Caco-2 (cell line): Measurements from ENCODE around the gene CD58. TPM values are rescaled to one million over a fixed set of nuclear protein-coding genes. Genes with fewer than 3 reads are reported as not detected.
"Not testable (repeated sequence)": the region's sequence is repeated elsewhere in the genome, so short reads cannot be mapped to it uniquely, and the experiment has no call there.

Source experiments
- Bru-seq: library from RNA; stranded (reverse); fragments of 400-500 nt; gene quantifications from one replicate; lab custom pipeline; 2021; lab: Mats Ljungman, UMichigan
- BruChase-seq, 2 experiments: library from RNA; stranded (reverse); fragments of 400-500 nt; gene quantifications; one replicate each; lab custom pipeline; 2021; lab: Mats Ljungman, UMichigan
- BruUV-seq: library from RNA; stranded (reverse); fragments of 400-500 nt; replicated peaks from 2 replicates; lab custom pipeline; 2021; lab: Mats Ljungman, UMichigan
- CTCF ChIA-PET: fragments of 300-600 bp; sonication (Branson Sonifier 250); formaldehyde crosslinking; loops from one replicate; lab custom pipeline; 2022; ENCODE audit warnings: antibody characterized with exemption; lab: Charles Lee
- POLR2A ChIA-PET: fragments of 300-600 bp; sonication (Branson Sonifier 250); formaldehyde crosslinking; loops from one replicate; lab custom pipeline; 2022; ENCODE audit warnings: antibody characterized with exemption; lab: Charles Lee
- DNase-seq, 2 experiments: peaks; one replicate each; pipeline versions ENCODE4 v3.0.0 to v3.0.0-alpha.2; 2020 to 2022
- H3K27me3 ChIP-seq: replicated peaks from 2 replicates; pipeline ENCODE4 v1.6.0; 2011; ENCODE audit warnings: low read length; ENCODE audit not compliant: control insufficient read depth, insufficient read depth
- H3K36me3 ChIP-seq: 2 replicates; pipeline ENCODE4 v1.5.1; 2011; ENCODE audit warnings: low read length; ENCODE audit not compliant: control insufficient read depth, insufficient read depth
- H3K4me1 ChIP-seq: fragments of 250-450 bp; sonication (Bioruptor Pico); 2 replicates; pipeline ENCODE4 v1.5.1; 2020; ENCODE audit warnings: mild to moderate bottlenecking
- H3K4me3 ChIP-seq: 2 replicates; pipeline ENCODE4 v1.5.1; 2011; ENCODE audit warnings: low read depth, mild to moderate bottlenecking, control low read depth, low read length
- H3K9me3 ChIP-seq: fragments of 250-450 bp; sonication (Bioruptor Pico); 2 replicates; pipeline ENCODE4 v1.5.1; 2020; ENCODE audit warnings: mild to moderate bottlenecking, moderate library complexity
- H3K27ac Mint-ChIP-seq: one replicate; pipeline ENCODE4 v1.8.0; 2022; ENCODE audit warnings: mixed read lengths; ENCODE audit not compliant: unreplicated experiment
- H3K27me3 Mint-ChIP-seq: one replicate; pipeline ENCODE4 v1.8.0; 2022; ENCODE audit warnings: mixed read lengths; ENCODE audit not compliant: insufficient read depth, unreplicated experiment
- H3K36me3 Mint-ChIP-seq: one replicate; pipeline ENCODE4 v1.8.0; 2022; ENCODE audit warnings: mild to moderate bottlenecking, mixed read lengths; ENCODE audit not compliant: insufficient read depth, unreplicated experiment
- H3K4me1 Mint-ChIP-seq: one replicate; pipeline ENCODE4 v1.8.0; 2022; ENCODE audit warnings: low read depth, mixed read lengths; ENCODE audit not compliant: unreplicated experiment
- H3K4me3 Mint-ChIP-seq: one replicate; pipeline ENCODE4 v1.8.0; 2022; ENCODE audit warnings: mild to moderate bottlenecking, moderate library complexity, mixed read lengths; ENCODE audit not compliant: unreplicated experiment
- H3K9me3 Mint-ChIP-seq: one replicate; pipeline ENCODE4 v1.8.0; 2022; ENCODE audit warnings: mixed read lengths; ENCODE audit not compliant: unreplicated experiment
- CTCF ChIP-seq, 2 experiments: fragments of 200-600 bp in 1 of 2; IDR thresholded peaks; 1 replicate in 1 of 2; 2 replicates in 1 of 2; pipeline versions ENCODE4 v1.5.1 to v1.8.0; 2011 to 2022; ENCODE audit warnings: antibody characterized with exemption in 1 of 2, control low read depth in 1 of 2, inconsistent platforms in 1 of 2, low read depth in 1 of 2, low read length in 1 of 2, mild to moderate bottlenecking in 1 of 2, moderate library complexity in 1 of 2; ENCODE audit not compliant: insufficient read depth in 1 of 2, severe bottlenecking in 1 of 2, unreplicated experiment in 1 of 2
- intact Hi-C: fragments of 100-400 bp; cut with micrococcal nuclease; formaldehyde crosslinking; loops from one replicate; pipeline ENCODE4 v1.10.0; 2022; ENCODE audit not compliant: unreplicated experiment
- long read RNA-seq: library from polyadenylated mRNA; stranded (forward); transcript quantifications from one replicate; pipeline ENCODE4 v2.0.0, GENCODE V29; 2022
- total RNA-seq: library from RNA; stranded (reverse); gene quantifications from 2 replicates; pipeline ENCODE4 v1.2.3, GENCODE V29; 2022

Gene CD58
- 5.6 and 7.6 TPM in 2 replicates for total RNA-seq
- percentile 61 among the genes with signal in this experiment for Bru-seq, nascent RNA
- percentile 62 among the genes with signal in this experiment for BruChase-seq, experiment 1, labeled RNA remaining after a 2-hour chase
- percentile 63 among the genes with signal in this experiment for BruChase-seq, experiment 2, labeled RNA remaining after a 6-hour chase
- long read RNA-seq, transcript CD58-202 (6 exons, 1,098 nt): major isoform, 10 of 19 reads
- long read RNA-seq, partial matches to known transcripts: 3 of 19 reads
- long read RNA-seq, other reads (novel, unspliced or antisense): 3 of 19 reads

DNA sequence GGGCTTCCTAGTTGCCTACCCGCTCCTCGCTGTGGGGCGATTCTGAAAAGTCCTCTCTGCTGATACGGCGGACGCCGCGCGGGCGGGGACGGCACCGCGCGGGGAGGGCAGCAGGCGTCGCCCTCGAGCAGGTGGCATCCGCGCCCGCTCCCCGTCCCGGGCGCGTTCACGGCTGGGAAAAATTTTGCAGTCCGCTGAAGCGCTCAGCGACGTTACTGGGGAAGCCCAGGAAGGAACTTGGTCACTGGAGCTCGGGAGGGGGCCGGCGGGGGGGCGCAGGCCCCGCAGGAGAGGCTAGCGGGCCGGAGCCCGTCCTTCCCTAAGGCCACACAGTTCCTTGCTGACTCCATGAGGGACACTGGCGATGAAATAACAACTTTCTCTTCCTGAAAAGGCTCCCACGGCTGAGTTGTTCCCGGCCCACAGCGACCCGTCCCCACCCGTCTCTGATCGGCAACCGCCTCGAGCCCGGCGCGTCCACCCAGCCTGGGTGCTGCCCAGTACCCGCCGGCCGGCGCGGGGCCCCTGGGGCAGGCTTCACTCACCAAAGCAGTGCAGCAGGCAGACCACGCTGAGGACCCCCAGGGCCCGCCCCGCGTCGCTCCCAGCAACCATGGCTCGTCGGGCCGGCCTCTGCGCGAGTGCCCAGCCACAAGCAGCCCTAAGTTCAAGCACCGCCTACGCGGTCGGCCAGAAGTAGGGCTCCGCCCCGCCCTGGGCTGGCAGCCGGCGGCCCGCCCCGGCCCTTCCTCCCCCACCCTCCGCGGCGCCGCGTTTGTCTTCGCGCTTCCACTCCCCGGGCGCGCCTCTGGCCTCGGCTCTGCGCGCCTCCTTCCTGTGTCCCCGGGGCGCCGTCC is at the start of gene CD58:
Gene CD58 (minus strand): TSS at position 669 of the 857 bp plus-strand sequence. CDS start 54 bp downstream, at position 615.
- peaks cover 11% of the 10 kb centered on the region; the same call in 1 of the 2 replicates for H3K4me1 ChIP-seq
- H3K4me3 ChIP-seq: peak within 1 kb of the TSS; percentile 72
- Mint-ChIP-seq H3K27ac (peak within 1 kb of the TSS; percentile 66), H3K27me3 (no peaks in the 10 kb centered on the region), H3K4me1 (peaks cover 7% of the 10 kb centered on the region), H3K36me3 (peaks cover 9% of the 10 kb centered on the region), H3K4me3 (peak within 1 kb of the TSS; percentile 72), H3K9me3 (no peaks in the 10 kb centered on the region)
- BruUV-seq: no TSS peak
- ChIA-PET POLR2A (interaction anchor here (0.6 kb wide), 1 partner anchor 283 kb away, joined by 3 read pairs; no protein-coding TSS in a partner anchor), CTCF (interaction anchor here (0.6 to 1.2 kb wide), 2 partner anchors 102 to 245 kb away, joined by 3 to 4 read pairs; no protein-coding TSS in a partner anchor)
- H3K27me3 ChIP-seq: no peaks in the 10 kb centered on the region
- DNase-seq: peak; percentile 79 to 81
- peak; percentile 52 to 57 for TF ChIP-seq CTCF (IDR thresholded peaks at IDR 0.05; ENCODE audit: insufficient read depth in 1 of 2, low read depth in 1 of 2, low read length in 1 of 2, severe bottlenecking in 1 of 2, unreplicated experiment in 1 of 2)
- intact Hi-C loops: loop anchor here (5.0 kb wide), 2 partner anchors 152 to 167 kb away; no protein-coding TSS in a partner anchor
- no peaks in the 10 kb centered on the region for H3K9me3 ChIP-seq
- H3K36me3 ChIP-seq: no peaks in the 10 kb centered on the region

- H3K9me3 Mint-ChIP-seq, BruUV-seq, H3K9me3 ChIP-seq, POLR2A ChIA-PET, H3K27me3 Mint-ChIP-seq, CTCF ChIA-PET, intact Hi-C loops, H3K27me3 ChIP-seq, H3K4me3 ChIP-seq, H3K36me3 ChIP-seq, H3K36me3 Mint-ChIP-seq, H3K4me3 Mint-ChIP-seq, H3K4me1 ChIP-seq: not testable (repeated sequence)
- Mint-ChIP-seq H3K4me1 (peaks cover 11% of the 10 kb centered on the region), H3K27ac (peak overlapping the region; percentile 70)
- DNase-seq: peak in 1 of 2 experiments; percentile 39
Observed at GRCh38 chr1:116620392-116620791, 49.6 kb upstream of the CD58 start.

GRCh38 chr1:116619106-116619505 is 48.3 kb upstream of the CD58 start:
- CTCF ChIA-PET, BruUV-seq, H3K9me3 Mint-ChIP-seq, H3K4me1 ChIP-seq, H3K4me3 Mint-ChIP-seq, H3K36me3 ChIP-seq, H3K4me1 Mint-ChIP-seq, intact Hi-C loops, H3K27me3 ChIP-seq, H3K27me3 Mint-ChIP-seq, H3K36me3 Mint-ChIP-seq, DNase-seq, POLR2A ChIA-PET, H3K9me3 ChIP-seq, H3K4me3 ChIP-seq, H3K27ac Mint-ChIP-seq: not testable (repeated sequence)

DNA sequence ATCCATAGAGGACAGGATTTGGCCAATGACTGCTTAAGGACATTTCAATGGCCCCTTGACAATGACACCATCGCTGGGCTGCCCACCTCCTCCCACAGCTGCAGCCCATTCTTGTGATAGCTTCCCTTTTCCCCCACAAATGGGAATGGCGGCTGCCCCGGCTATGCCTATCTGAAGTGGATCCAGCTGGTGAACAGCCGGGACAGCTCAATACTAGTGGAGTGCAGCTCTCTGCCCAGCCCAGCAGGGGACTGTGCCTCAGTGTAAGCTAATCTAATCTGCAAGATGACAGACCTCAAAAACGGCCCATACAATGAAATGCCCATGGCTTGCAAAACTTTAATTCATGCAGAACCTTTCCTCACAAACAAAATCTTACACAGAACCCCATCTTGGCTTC is 47.0 kb upstream of the CD58 start:
- H3K9me3 ChIP-seq, H3K27me3 Mint-ChIP-seq, intact Hi-C loops, H3K27me3 ChIP-seq, POLR2A ChIA-PET, DNase-seq, H3K36me3 Mint-ChIP-seq, H3K4me3 Mint-ChIP-seq, H3K27ac Mint-ChIP-seq, H3K9me3 Mint-ChIP-seq, H3K4me1 ChIP-seq, H3K4me3 ChIP-seq, H3K36me3 ChIP-seq, BruUV-seq, H3K4me1 Mint-ChIP-seq: not testable (repeated sequence)
- CTCF ChIA-PET: interaction anchor here (0.6 kb wide), 1 partner anchor 30 kb away, joined by 3 read pairs; no protein-coding TSS in a partner anchor

- POLR2A ChIA-PET: interaction anchor here (0.7 kb wide), 1 partner anchor 54 kb away, joined by 3 read pairs; no protein-coding TSS in a partner anchor
- BruUV-seq, DNase-seq, H3K27ac Mint-ChIP-seq, H3K27me3 Mint-ChIP-seq, H3K4me3 Mint-ChIP-seq, H3K27me3 ChIP-seq, H3K9me3 ChIP-seq, intact Hi-C loops, H3K36me3 Mint-ChIP-seq, H3K4me3 ChIP-seq, H3K4me1 ChIP-seq, H3K36me3 ChIP-seq, H3K9me3 Mint-ChIP-seq, CTCF ChIA-PET: not testable (repeated sequence)
- H3K4me1 Mint-ChIP-seq: peaks cover 19% of the 10 kb centered on the region
Observed at GRCh38 chr1:116613825-116614224, 43.0 kb upstream of the CD58 start.
